ENCODE data around the gene CASZ1. TPM values are rescaled to one million over a fixed set of nuclear protein-coding genes. Genes with fewer than 3 reads are reported as not detected.

CASZ1 gene
- total RNA-seq, 2 donors from 2014 or later, result 45.0 to 56.0 TPM

DNA sequence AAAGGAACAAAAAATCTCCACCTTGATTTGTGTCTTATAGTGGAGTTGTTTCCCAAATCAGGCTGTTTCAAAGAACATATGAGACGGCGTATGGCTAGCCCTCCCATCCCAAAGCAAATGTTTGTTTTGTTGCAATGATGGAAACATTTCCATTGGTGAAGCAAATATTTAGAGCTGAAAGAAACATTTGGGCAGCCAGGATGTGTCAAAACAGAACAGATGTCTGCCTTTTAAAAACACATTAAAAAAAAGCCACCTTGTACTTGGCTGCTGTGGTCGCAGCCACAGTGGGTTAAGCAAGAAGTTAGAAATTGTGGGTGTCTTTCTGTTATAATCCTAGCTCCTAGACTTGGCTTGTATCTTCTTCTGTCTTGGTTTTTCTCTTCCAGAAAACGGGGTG, 205.4 kb downstream of the CASZ1 start:
- intact Hi-C loops (cut with DNase I), result no loop called here
- H3K9ac ChIP-seq (ENCODE audit: low read depth in 2 of 2, low read length in 2 of 2), result no peak overlapping the region
- H3K4me1 ChIP-seq, result no peaks in the 10 kb centered on the region
- H3K4me3 ChIP-seq, result no peak overlapping the region
- H3K9me3 ChIP-seq, result no peaks in the 10 kb centered on the region
- TF ChIP-seq, protein P1, sequence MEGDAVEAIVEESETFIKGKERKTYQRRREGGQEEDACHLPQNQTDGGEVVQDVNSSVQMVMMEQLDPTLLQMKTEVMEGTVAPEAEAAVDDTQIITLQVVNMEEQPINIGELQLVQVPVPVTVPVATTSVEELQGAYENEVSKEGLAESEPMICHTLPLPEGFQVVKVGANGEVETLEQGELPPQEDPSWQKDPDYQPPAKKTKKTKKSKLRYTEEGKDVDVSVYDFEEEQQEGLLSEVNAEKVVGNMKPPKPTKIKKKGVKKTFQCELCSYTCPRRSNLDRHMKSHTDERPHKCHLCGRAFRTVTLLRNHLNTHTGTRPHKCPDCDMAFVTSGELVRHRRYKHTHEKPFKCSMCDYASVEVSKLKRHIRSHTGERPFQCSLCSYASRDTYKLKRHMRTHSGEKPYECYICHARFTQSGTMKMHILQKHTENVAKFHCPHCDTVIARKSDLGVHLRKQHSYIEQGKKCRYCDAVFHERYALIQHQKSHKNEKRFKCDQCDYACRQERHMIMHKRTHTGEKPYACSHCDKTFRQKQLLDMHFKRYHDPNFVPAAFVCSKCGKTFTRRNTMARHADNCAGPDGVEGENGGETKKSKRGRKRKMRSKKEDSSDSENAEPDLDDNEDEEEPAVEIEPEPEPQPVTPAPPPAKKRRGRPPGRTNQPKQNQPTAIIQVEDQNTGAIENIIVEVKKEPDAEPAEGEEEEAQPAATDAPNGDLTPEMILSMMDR (IDR thresholded peaks at IDR 0.05), result no peak
- no peak for DNase-seq
- no peaks in the 10 kb centered on the region for H3K36me3 ChIP-seq
- no peak overlapping the region for H3K27ac ChIP-seq
- no peaks in the 10 kb centered on the region for H3K27me3 ChIP-seq

DNA sequence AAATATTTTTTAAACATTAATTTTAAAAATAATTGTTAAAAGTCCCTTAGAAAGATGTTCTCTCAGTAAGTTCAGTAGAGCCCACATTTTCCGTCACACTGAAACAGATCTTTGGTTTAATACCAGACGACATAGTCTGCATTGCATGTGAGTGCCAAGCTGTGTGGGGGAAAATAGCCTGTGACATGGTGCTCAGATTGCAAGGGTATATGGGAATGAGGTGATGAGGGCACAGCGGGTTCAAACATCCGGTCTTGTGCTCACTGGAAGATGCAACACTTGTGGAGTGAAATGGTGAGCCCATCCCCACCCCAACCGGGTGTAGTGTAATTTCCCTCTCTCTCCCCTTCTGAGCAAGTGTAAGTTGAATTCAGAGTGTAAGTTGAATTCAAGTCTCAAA, 207.4 kb downstream of the CASZ1 start:
- TF ChIP-seq, protein P1 (IDR thresholded peaks at IDR 0.05), result no peak

DNA sequence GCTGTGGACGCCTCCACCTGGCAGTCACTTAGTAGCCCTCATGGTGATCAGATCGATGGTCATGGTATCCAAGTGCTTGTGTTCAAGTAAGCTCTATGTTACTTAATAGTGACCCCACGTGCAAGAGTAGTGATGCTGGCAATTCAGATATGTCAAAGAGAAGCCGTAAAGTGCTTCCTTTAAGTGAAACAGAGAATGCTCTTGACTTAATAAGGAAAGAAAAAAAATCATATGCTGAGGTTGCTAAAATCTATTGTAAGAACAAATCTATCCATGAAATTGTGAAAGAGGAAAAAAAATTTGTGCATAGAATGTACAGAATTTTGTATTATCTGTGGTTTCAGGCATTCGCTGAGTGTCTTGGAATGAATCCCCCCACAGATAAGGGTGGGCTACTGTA, 207.8 kb downstream of the CASZ1 start:
- no peak overlapping the region for H3K4me3 ChIP-seq
- H3K36me3 ChIP-seq, result no peaks in the 10 kb centered on the region
- no peaks in the 10 kb centered on the region for H3K4me1 ChIP-seq
- TF ChIP-seq, protein P1 (IDR thresholded peaks at IDR 0.05), result no peak
- no peaks in the 10 kb centered on the region for H3K27me3 ChIP-seq
- intact Hi-C loops (cut with DNase I), result no loop called here
- DNase-seq, result no peak
- no peak overlapping the region for H3K9ac ChIP-seq (ENCODE audit: low read depth in 2 of 2, low read length in 2 of 2)
- H3K9me3 ChIP-seq, result no peaks in the 10 kb centered on the region
- H3K27ac ChIP-seq, result no peak overlapping the region

More for the DNA sequence above, 207.4 kb downstream of the CASZ1 start:
- Histone ChIP-seq H3K4me3 (no peak overlapping the region), H3K9ac (ENCODE audit: low read depth in 2 of 2, low read length in 2 of 2) (no peak overlapping the region), H3K27me3 (no peaks in the 10 kb centered on the region), H3K36me3 (no peaks in the 10 kb centered on the region), H3K27ac (no peak overlapping the region), H3K9me3 (no peaks in the 10 kb centered on the region), H3K4me1 (no peaks in the 10 kb centered on the region)
- DNase-seq, result no peak
- intact Hi-C loops (cut with DNase I), result no loop called here

Other genes starting within 250 kb of the CASZ1 start
- 100 to 1,000 TPM; 126 to 178 TPM for gene TARDBP, start 216.0 kb upstream of the CASZ1 start, total RNA-seq

Measured in colonic mucosa (tissue), 4 donors.